NT2/D1 (cell line): ENCODE measurements around the gene BTBD7.

ENCODE experiments used
- DNase-seq: peaks from one replicate; pipeline ENCODE4 v3.0.0-alpha.2; 2011; ENCODE audit warnings: low read depth, low spot score
- H3K27me3 ChIP-seq: 2 replicates; pipeline ENCODE4 v1.6.0; 2011; ENCODE audit warnings: mild to moderate bottlenecking; ENCODE audit not compliant: insufficient read length, insufficient read depth
- H3K36me3 ChIP-seq: 2 replicates; pipeline ENCODE4 v1.6.1; 2011; ENCODE audit warnings: mild to moderate bottlenecking, low read length, mixed read lengths; ENCODE audit not compliant: insufficient read depth, insufficient read length
- H3K4me1 ChIP-seq: 2 replicates; pipeline ENCODE4 v1.5.1; 2011; ENCODE audit not compliant: insufficient read depth, insufficient read length
- H3K4me3 ChIP-seq: 2 replicates; pipeline ENCODE4 v1.5.1; 2011; ENCODE audit warnings: low read depth; ENCODE audit not compliant: insufficient read length
- H3K9ac ChIP-seq: 2 replicates; pipeline ENCODE4 v1.6.0; 2011; ENCODE audit warnings: low read depth; ENCODE audit not compliant: insufficient read length
- H3K9me3 ChIP-seq: 2 replicates; pipeline ENCODE4 v1.5.1; 2011; ENCODE audit warnings: mild to moderate bottlenecking, low read length; ENCODE audit not compliant: insufficient read depth
- SUZ12 ChIP-seq: IDR thresholded peaks from 2 replicates; pipeline ENCODE4 v1.6.1; 2011; ENCODE audit not compliant: insufficient read length, insufficient read depth; ENCODE audit errors: extremely low read depth
- YY1 ChIP-seq: IDR thresholded peaks from 2 replicates; pipeline ENCODE4 v1.6.1; 2011; ENCODE audit not compliant: insufficient read length, insufficient read depth
- ZNF274 ChIP-seq: IDR thresholded peaks from 2 replicates; pipeline ENCODE4 v1.6.1; 2011; ENCODE audit warnings: mild to moderate bottlenecking, low read depth, low read length

Gene BTBD7

DNA sequence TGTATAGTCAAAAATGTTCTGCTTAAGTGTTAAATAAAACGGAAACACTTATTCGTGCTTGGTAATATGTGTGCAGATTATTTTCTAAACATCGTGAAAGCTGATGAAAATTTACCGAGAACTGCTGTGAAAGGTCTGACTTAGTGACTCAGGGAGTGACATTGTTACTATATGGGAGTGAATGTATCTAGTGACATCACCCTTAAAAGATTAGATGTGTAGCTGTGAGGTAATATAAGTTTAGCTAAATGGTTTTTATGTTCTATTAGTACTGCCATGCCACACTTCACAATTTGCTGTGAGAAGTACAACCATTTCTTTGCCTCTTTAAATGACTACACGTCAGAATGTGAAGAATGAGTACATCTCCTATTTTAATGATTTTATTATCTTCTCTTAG is 15.5 kb upstream of the BTBD7 start:
- Histone ChIP-seq H3K9me3 (peaks cover 5% of the 10 kb centered on the region; the same call in 1 of the 2 replicates), H3K9ac (no peak overlapping the region), H3K27me3 (no peaks in the 10 kb centered on the region), H3K36me3 (no peaks in the 10 kb centered on the region), H3K4me3 (no peak overlapping the region), H3K4me1 (no peaks in the 10 kb centered on the region)
- TF ChIP-seq ZNF274 (no peak), YY1 (no peak), SUZ12 (no peak)
- no peak for DNase-seq

- TF ChIP-seq ZNF274 (no peak), YY1 (no peak), SUZ12 (no peak)
- Histone ChIP-seq H3K9me3 (peaks cover 9% of the 10 kb centered on the region; the same call in 1 of the 2 replicates), H3K36me3 (no peaks in the 10 kb centered on the region), H3K4me1 (no peaks in the 10 kb centered on the region), H3K4me3 (no peak overlapping the region), H3K9ac (no peak overlapping the region), H3K27me3 (no peaks in the 10 kb centered on the region)
- DNase-seq, result no peak
Observed at GRCh38 chr14:93347850-93348249, 15.0 kb upstream of the BTBD7 start.

DNA sequence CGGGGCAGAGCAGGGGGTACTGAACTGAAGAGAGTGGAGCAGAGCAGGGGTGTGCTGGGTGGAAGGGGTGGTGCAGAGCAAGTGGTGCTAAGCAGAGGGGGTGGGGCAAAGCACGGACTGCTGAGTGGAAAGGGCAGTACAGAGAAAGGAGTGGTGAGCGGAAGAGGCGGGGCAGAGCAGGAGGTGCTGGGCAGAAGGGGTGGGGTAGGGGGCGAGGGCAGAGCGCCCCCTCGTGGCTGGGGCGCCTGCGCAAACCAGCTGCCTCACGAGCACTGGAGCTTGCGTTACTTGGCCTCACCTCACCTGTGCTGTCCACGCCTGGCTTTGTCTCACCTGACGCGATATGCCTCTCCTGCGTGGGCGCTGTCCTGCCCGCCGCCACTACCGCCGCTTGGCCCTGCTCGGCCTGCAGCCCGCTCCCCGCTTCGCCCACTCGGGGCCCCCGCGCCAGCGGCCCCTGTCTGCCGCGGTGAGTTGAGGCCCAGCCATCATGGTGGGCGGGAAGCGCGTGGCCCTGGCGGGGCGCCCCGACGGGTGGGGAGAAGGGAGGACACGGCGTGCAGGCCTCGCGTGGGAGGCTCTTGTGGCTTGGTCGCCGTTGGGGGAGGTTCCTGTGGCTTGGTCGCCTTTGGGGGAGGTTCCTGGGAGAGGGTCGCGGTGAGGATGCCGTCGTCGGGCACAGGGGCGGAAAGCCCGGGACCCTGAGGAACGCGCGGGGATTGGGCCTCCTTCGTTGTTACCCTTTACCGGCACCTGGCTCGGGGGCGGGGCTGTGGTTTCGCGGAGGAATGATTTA is 14.3 kb upstream of the BTBD7 start, which contains the start of gene COX8C:
COX8C (plus strand) TSS at position 257 of the 796 bp plus-strand sequence; CDS start at position 344, 87 bp downstream.
- no peak within 1 kb of the TSS for H3K9ac ChIP-seq
- H3K36me3 ChIP-seq, result no peaks in the 10 kb centered on the region
- H3K27me3 ChIP-seq, result no peaks in the 10 kb centered on the region
- DNase-seq, result no peak
- H3K4me1 ChIP-seq, result no peaks in the 10 kb centered on the region
- H3K4me3 ChIP-seq, result no peak within 1 kb of the TSS
- TF ChIP-seq YY1, result no peak
- TF ChIP-seq SUZ12, result no peak
- no peak for TF ChIP-seq ZNF274
- H3K9me3 ChIP-seq, result peaks cover 17% of the 10 kb centered on the region; the same call in 1 of the 2 replicates

DNA sequence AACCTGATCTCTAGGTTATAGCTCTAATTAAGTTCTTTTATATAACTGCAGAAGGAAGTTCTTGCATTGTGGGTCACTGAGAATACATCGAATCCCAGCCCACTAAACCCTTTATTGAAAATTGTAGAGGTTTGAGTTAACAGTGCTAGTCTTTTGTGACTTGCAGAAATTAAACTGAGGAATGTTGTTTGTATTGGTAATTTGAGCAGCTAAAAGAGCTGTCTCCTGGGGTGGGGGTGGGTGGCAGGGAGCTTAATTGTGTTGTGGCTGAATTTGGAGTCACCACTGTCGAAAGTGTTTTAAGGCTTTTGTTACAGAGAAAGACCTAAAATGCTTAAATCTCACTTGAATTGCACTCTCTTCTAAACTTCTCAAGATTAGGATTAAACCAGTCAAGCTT is 11.0 kb upstream of the BTBD7 start:
- DNase-seq, result no peak
- no peak for TF ChIP-seq YY1
- no peak for TF ChIP-seq SUZ12
- no peak for TF ChIP-seq ZNF274
- Histone ChIP-seq H3K36me3 (no peaks in the 10 kb centered on the region), H3K9me3 (peaks cover 39% of the 10 kb centered on the region; the same call in 1 of the 2 replicates), H3K9ac (no peak overlapping the region), H3K4me3 (no peak overlapping the region), H3K4me1 (no peaks in the 10 kb centered on the region), H3K27me3 (no peaks in the 10 kb centered on the region)

- no peaks in the 10 kb centered on the region for H3K27me3 ChIP-seq
- H3K9ac ChIP-seq, result no peak overlapping the region
- no peaks in the 10 kb centered on the region for H3K4me1 ChIP-seq
- no peak overlapping the region for H3K4me3 ChIP-seq
- DNase-seq, result no peak
- no peaks in the 10 kb centered on the region for H3K36me3 ChIP-seq
- H3K9me3 ChIP-seq, result peaks cover 39% of the 10 kb centered on the region; the same call in 1 of the 2 replicates
- no peak for TF ChIP-seq YY1
- no peak for TF ChIP-seq SUZ12
- no peak for TF ChIP-seq ZNF274
Observed at GRCh38 chr14:93343266-93343665, 10.4 kb upstream of the BTBD7 start.

DNA sequence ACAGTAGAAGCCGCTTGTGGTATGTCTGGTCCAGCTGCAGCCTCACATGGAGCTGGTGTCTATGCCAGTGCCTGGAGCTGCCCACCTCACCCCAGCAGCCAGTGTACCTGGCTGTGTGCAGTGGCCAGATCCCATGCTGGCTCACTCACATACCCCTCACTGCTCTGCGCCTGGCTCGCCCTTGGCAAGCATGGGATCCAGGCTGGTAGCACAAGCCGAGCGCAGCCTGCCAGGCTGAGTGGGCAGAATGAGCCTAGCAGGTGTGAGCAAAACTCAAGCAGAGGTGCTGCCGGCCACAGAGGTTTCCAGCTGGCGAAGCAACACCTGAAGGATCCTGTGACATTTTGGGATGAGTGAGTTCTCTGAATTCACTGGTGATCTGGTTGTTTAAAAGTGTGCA is 5.0 kb upstream of the BTBD7 start:
- Histone ChIP-seq H3K27me3 (no peaks in the 10 kb centered on the region), H3K36me3 (peaks cover 3% of the 10 kb centered on the region), H3K4me3 (no peak overlapping the region), H3K4me1 (no peaks in the 10 kb centered on the region), H3K9ac (no peak overlapping the region), H3K9me3 (peaks cover 46% of the 10 kb centered on the region; the same call in 1 of the 2 replicates)
- no peak for DNase-seq
- TF ChIP-seq ZNF274 (no peak), SUZ12 (no peak), YY1 (no peak)

DNA sequence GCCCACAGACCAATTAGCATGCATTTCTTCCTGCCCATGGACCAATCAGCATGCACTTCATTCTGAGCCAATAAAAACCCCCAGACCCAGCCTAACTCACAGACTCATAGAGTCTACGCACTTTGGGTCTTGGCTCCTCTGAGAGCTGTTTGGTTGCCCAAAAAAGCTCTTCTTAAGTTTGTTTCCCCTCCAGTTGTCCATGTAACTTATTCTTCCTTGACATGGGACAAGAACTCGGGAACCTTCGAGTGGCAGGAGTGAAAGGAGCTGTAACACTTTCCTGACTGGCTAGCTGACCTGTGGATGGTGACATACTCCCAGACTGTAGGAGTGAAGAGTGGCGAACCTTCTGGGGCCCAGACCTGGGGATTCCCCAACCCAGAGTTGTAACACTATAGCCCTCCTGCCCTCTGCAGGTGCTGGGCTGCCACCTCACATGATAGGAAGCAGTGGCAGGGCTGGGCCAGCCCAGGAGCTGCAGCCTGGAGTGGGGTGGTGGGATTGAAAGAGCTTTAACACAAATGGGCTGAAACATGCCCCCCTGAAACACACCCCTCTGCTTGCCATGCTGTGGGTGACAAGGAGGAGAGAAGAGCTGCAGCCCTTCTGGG is 4.4 kb upstream of the BTBD7 start:
- TF ChIP-seq SUZ12 (no peak), YY1 (no peak), ZNF274 (no peak)
- H3K4me1 ChIP-seq, result no peaks in the 10 kb centered on the region
- peaks cover 39% of the 10 kb centered on the region; the same call in 1 of the 2 replicates for H3K9me3 ChIP-seq
- no peak for DNase-seq
- H3K9ac ChIP-seq, result no peak overlapping the region
- peaks cover 3% of the 10 kb centered on the region for H3K36me3 ChIP-seq
- no peak overlapping the region for H3K4me3 ChIP-seq
- H3K27me3 ChIP-seq, result no peaks in the 10 kb centered on the region
